ENCODE data around the gene ATP6V1C2. TPM values are rescaled to one million over a fixed set of nuclear protein-coding genes. Genes with fewer than 3 reads are reported as not detected.
"Not testable (repeated sequence)": the region's sequence is repeated elsewhere in the genome, so short reads cannot be mapped to it uniquely, and the experiment has no call there.

ATP6V1C2 gene
- total RNA-seq, 1 donor from 2014 or later, result 0.16 TPM

GRCh38 chr2:10786240-10786982, 65.0 kb downstream of the ATP6V1C2 start:
- DNase-seq, result no peak

- no peak for DNase-seq
These were observed 65.9 kb downstream of the ATP6V1C2 start for GRCh38 chr2:10787176-10787968.

GRCh38 chr2:10788855-10789254, 67.4 kb downstream of the ATP6V1C2 start:
- no peak for DNase-seq

- DNase-seq, result no peak
These were observed 69.0 kb downstream of the ATP6V1C2 start for GRCh38 chr2:10790228-10790973.

- DNase-seq, result no peak
These were observed 70.7 kb downstream of the ATP6V1C2 start for GRCh38 chr2:10792001-10792634.

GRCh38 chr2:10792660-10793400, 71.4 kb downstream of the ATP6V1C2 start:
- DNase-seq, result no peak

GRCh38 chr2:10793816-10794215, 72.4 kb downstream of the ATP6V1C2 start:
- no peak for DNase-seq

GRCh38 chr2:10794876-10795275, 73.4 kb downstream of the ATP6V1C2 start:
- no peak for DNase-seq

- DNase-seq, result no peak
These were observed 74.1 kb downstream of the ATP6V1C2 start for GRCh38 chr2:10795508-10796046.

GRCh38 chr2:10796703-10797102, 75.3 kb downstream of the ATP6V1C2 start:
- DNase-seq, result no peak

GRCh38 chr2:10798783-10799182, 77.4 kb downstream of the ATP6V1C2 start:
- DNase-seq, result no peak

GRCh38 chr2:10800163-10800562, 78.7 kb downstream of the ATP6V1C2 start:
- DNase-seq, result no peak

GRCh38 chr2:10802657-10803056, 81.2 kb downstream of the ATP6V1C2 start:
- DNase-seq, result no peak

- DNase-seq, result not testable (repeated sequence)
These were observed 84.6 kb downstream of the ATP6V1C2 start for GRCh38 chr2:10805990-10806389.

- no peak for DNase-seq
These were observed 85.1 kb downstream of the ATP6V1C2 start for GRCh38 chr2:10806543-10806942.

- no peak for DNase-seq
These were observed 89.1 kb downstream of the ATP6V1C2 start for GRCh38 chr2:10810202-10811161.

- DNase-seq, result no peak
These were observed 90.1 kb downstream of the ATP6V1C2 start for GRCh38 chr2:10811517-10811916.

- DNase-seq, result peak; percentile 96
These were observed 91.1 kb downstream of the ATP6V1C2 start, which contains the start of gene PDIA6 for GRCh38 chr2:10812362-10813162. Gene PDIA6 (minus strand): TSS chr2:10812785. CDS start chr2:10812696, 89 bp downstream.

Data from occipital lobe (tissue), 2 donors.